Nephron (organoid): ENCODE data around the gene GABARAP.

Experiments
- H3K27ac Mint-ChIP-seq, 3 experiments: 2 replicates each; pipeline ENCODE4 v1.8.0; 2020; ENCODE audit warnings: mixed read lengths in 3 of 3, mild to moderate bottlenecking in 2 of 3, moderate library complexity in 1 of 3
- H3K27me3 Mint-ChIP-seq: 2 replicates; pipeline ENCODE4 v1.8.0; 2021; ENCODE audit warnings: low read depth, mild to moderate bottlenecking, moderate library complexity, mixed read lengths
- H3K36me3 Mint-ChIP-seq: 2 replicates; pipeline ENCODE4 v1.8.0; 2020; ENCODE audit warnings: low read depth, mixed read lengths
- H3K4me1 Mint-ChIP-seq: 2 replicates; pipeline ENCODE4 v1.8.0; 2020; ENCODE audit warnings: mixed read lengths
- H3K4me3 Mint-ChIP-seq, 3 experiments: 2 replicates each; pipeline ENCODE4 v1.8.0; 2020; ENCODE audit warnings: mild to moderate bottlenecking in 3 of 3, mixed read lengths in 3 of 3, moderate library complexity in 2 of 3
- H3K9me3 Mint-ChIP-seq: 2 replicates; pipeline ENCODE4 v1.8.0; 2020; ENCODE audit warnings: mixed read lengths
- TF ChIP-seq, protein P1 (sequence below), 3 experiments: fragments of 200-600 bp; sonication (generic); IDR thresholded peaks; one replicate each; pipeline ENCODE4 v1.5.0; 2021; ENCODE audit warnings: antibody characterized with exemption in 3 of 3; ENCODE audit not compliant: unreplicated experiment in 3 of 3

The GABARAP gene

GRCh38 chr17:7223375-7223774, 18.9 kb downstream of the GABARAP start:
- TF ChIP-seq, protein P1, sequence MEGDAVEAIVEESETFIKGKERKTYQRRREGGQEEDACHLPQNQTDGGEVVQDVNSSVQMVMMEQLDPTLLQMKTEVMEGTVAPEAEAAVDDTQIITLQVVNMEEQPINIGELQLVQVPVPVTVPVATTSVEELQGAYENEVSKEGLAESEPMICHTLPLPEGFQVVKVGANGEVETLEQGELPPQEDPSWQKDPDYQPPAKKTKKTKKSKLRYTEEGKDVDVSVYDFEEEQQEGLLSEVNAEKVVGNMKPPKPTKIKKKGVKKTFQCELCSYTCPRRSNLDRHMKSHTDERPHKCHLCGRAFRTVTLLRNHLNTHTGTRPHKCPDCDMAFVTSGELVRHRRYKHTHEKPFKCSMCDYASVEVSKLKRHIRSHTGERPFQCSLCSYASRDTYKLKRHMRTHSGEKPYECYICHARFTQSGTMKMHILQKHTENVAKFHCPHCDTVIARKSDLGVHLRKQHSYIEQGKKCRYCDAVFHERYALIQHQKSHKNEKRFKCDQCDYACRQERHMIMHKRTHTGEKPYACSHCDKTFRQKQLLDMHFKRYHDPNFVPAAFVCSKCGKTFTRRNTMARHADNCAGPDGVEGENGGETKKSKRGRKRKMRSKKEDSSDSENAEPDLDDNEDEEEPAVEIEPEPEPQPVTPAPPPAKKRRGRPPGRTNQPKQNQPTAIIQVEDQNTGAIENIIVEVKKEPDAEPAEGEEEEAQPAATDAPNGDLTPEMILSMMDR (IDR thresholded peaks at IDR 0.05; ENCODE audit: unreplicated experiment in 3 of 3), result no peak
- Mint-ChIP-seq H3K4me3 (peak overlapping the region in 1 of 3 experiments; percentile 34), H3K36me3 (peaks cover 29% of the 10 kb centered on the region), H3K27me3 (peaks cover 4% of the 10 kb centered on the region), H3K4me1 (peaks cover 33% of the 10 kb centered on the region), H3K9me3 (no peaks in the 10 kb centered on the region), H3K27ac (no peak overlapping the region)

DNA sequence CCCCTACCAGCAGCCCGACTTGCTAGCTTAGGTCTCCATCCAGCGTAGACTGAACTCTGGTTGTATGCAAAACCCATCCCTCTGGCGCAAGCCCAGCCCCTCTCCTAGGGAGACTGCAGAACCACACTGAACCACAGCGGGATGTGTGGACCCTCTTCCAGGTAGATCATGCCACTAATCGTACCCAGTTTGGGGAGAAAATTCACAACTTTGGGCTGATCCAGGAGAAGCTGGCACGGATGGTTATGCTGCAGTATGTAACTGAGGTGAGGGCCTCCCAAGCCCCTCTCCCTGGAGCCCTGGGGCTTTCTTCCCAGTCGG, 19.3 kb downstream of the GABARAP start:
- Mint-ChIP-seq H3K27me3 (peaks cover 4% of the 10 kb centered on the region), H3K4me3 (peak overlapping the region; percentile 19 to 63 (median 51)), H3K9me3 (no peaks in the 10 kb centered on the region), H3K27ac (no peak overlapping the region), H3K4me1 (peaks cover 37% of the 10 kb centered on the region), H3K36me3 (peaks cover 25% of the 10 kb centered on the region)
- TF ChIP-seq, protein P1 (IDR thresholded peaks at IDR 0.05; ENCODE audit: unreplicated experiment in 3 of 3), result no peak

DNA sequence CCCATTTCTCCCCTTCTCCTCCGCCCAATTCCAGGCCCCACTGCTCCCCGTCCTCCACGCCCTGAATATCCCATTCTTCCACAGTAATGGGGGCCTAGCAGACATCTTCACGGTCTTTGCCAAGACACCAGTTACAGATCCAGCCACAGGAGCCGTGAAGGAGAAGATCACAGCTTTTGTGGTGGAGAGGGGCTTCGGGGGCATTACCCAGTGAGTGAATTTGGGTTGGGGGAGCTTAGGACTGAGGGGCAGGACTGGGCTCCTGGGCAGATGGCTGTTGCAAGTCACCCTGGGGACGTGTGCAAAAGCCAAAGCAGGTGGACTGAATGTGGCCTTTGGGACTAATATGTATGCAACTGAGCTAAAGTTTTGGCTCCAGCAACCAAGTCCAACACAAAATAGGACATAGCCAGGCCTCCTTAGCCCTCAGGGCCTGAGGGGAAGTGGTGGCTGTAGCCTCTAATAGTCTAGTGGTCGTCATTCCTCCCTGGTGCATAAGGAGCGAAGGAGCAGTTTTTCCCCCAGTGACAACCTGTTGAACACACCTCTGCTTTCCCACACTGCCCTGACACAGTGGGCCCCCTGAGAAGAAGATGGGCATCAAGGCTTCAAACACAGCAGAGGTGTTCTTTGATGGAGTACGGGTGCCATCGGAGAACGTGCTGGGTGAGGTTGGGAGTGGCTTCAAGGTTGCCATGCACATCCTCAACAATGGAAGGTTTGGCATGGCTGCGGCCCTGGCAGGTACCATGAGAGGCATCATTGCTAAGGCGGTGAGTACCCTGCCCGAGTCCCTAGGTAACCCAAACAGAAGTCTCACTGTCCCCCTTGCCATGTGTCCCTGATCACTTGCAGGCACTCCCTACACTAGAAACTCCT, 19.9 kb downstream of the GABARAP start:
- peaks cover 43% of the 10 kb centered on the region for H3K4me1 Mint-ChIP-seq
- no peaks in the 10 kb centered on the region for H3K9me3 Mint-ChIP-seq
- peak overlapping the region; percentile 89 to 97 (median 93) for H3K4me3 Mint-ChIP-seq
- H3K36me3 Mint-ChIP-seq, result peaks cover 22% of the 10 kb centered on the region
- H3K27ac Mint-ChIP-seq, result peak overlapping the region in 2 of 3 experiments; percentile 18 to 96
- TF ChIP-seq, protein P1 (IDR thresholded peaks at IDR 0.05; ENCODE audit: unreplicated experiment in 3 of 3), result no peak
- peaks cover 4% of the 10 kb centered on the region for H3K27me3 Mint-ChIP-seq

DNA sequence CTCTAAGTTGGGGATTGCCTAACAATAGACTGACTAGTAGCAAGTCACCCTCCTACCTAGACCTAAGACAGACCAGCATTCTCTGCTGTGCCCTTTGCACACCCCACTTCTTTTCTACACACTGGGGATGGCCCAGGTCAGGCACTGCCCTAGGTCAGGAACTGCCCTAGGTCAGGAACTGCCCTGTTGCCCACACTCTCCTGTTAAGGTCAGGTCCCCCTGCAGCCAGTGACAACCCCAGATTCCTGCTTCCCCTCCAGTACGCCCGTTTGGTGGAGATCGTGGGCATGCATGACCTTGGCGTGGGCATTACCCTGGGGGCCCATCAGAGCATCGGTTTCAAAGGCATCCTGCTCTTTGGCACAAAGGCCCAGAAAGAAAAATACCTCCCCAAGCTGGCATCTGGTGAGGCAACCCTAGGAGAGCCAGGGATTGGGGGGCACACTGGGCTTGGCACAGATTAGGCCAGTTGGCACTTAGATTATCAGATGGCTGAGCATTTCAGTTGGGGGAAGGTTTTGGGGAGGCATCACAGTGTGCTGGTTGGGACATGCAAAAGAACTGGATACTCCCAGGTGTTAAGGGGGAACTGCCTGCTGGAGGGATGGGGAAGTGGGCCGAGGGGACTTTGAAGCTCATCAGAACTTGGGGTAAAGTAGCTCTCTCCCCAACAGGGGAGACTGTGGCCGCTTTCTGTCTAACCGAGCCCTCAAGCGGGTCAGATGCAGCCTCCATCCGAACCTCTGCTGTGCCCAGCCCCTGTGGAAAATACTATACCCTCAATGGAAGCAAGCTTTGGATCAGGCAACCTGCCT, 20.8 kb downstream of the GABARAP start:
- Mint-ChIP-seq H3K36me3 (peaks cover 19% of the 10 kb centered on the region), H3K4me3 (peak overlapping the region; percentile 89 to 97 (median 93)), H3K4me1 (peaks cover 47% of the 10 kb centered on the region), H3K9me3 (no peaks in the 10 kb centered on the region), H3K27me3 (peaks cover 4% of the 10 kb centered on the region), H3K27ac (peak overlapping the region; percentile 89 to 96 (median 95))
- TF ChIP-seq, protein P1 (IDR thresholded peaks at IDR 0.05; ENCODE audit: unreplicated experiment in 3 of 3), result no peak

DNA sequence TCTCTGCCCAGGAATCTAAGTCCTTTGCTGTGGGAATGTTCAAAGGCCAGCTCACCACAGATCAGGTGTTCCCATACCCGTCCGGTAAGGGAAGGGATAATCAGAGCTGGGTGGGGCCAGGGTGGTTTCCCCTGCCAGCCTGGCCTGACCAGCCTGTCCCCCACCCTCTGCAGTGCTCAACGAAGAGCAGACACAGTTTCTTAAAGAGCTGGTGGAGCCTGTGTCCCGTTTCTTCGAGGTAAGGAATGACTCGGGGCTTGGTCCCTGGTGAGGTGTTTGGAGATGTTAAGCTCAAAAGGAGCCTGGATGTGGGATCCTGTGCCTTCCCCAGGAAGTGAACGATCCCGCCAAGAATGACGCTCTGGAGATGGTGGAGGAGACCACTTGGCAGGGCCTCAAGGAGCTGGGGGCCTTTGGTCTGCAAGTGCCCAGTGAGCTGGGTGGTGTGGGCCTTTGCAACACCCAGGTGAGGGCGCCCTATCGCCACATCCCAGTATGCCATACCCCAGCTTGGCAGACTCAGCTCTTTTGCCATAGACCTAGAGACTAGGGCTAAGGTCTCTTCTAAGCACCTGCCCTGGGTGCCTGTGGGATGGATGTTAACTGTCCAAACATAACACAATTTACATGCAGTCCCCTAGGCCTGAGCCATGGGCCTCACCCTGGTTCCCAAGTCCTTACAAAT, 21.5 kb downstream of the GABARAP start:
- H3K36me3 Mint-ChIP-seq, result peaks cover 19% of the 10 kb centered on the region
- peak overlapping the region; percentile 89 to 97 (median 93) for H3K4me3 Mint-ChIP-seq
- peaks cover 4% of the 10 kb centered on the region for H3K27me3 Mint-ChIP-seq
- TF ChIP-seq, protein P1 (IDR thresholded peaks at IDR 0.05; ENCODE audit: unreplicated experiment in 3 of 3), result peak in 2 of 3 experiments; percentile 21 to 26
- H3K27ac Mint-ChIP-seq, result peak overlapping the region; percentile 89 to 96 (median 95)
- H3K9me3 Mint-ChIP-seq, result no peaks in the 10 kb centered on the region
- H3K4me1 Mint-ChIP-seq, result peaks cover 54% of the 10 kb centered on the region
